Middle frontal gyrus (tissue), 1 donor: Measurements from ENCODE around the gene PCDH10.
"Not testable (repeated sequence)": the region's sequence is repeated elsewhere in the genome, so short reads cannot be mapped to it uniquely, and the experiment has no call there.

Experiments
- DNase-seq: peaks from one replicate; pipeline ENCODE4 v3.0.0-alpha.2; 2015; ENCODE audit warnings: low spot score; ENCODE audit errors: extremely low spot score

Gene PCDH10

GRCh38 chr4:133240451-133240850, 91.4 kb downstream of the PCDH10 start:
- DNase-seq = not testable (repeated sequence)
